Measurements from ENCODE around the gene PPP2R2B. TPM values are rescaled to one million over a fixed set of nuclear protein-coding genes. Genes with fewer than 3 reads are reported as not detected.

Gene PPP2R2B
- total and polyA plus RNA-seq, 2 donors (not counting 3 experiments of a cell fraction or from before 2014, with no cell fraction given), result not detected

- BruUV-seq (replicated peaks), result no TSS peak
- FAIRE-seq (no peak), DNase-seq (ENCODE audit: low read depth, low spot score) (no peak)
- ChIA-PET CTCF (interaction anchor here (1.9 kb wide), 1 partner anchor 294 kb away, joined by 6 read pairs; no protein-coding TSS in a partner anchor), POLR2A (no interaction called here)
- Histone ChIP-seq H3K4me3 (replicated peaks in 1 of 3; ENCODE audit: insufficient read depth in 1 of 3, low read depth in 1 of 3, low read length in 3 of 3) (no peak overlapping the region), H4K20me1 (replicated peaks; ENCODE audit: control insufficient read depth, extremely low read depth, insufficient read depth, low read length) (no peaks in the 10 kb centered on the region), H3K9ac (replicated peaks; ENCODE audit: extremely low read depth, insufficient read depth, low read length) (no peak overlapping the region), H3K9me3 (replicated peaks; ENCODE audit: control insufficient read depth, insufficient read depth, low read length) (no peaks in the 10 kb centered on the region), H3K9me1 (replicated peaks; ENCODE audit: control insufficient read depth, extremely low read depth, insufficient read depth, low read length) (no peaks in the 10 kb centered on the region), H3K4me2 (ENCODE audit: insufficient read depth, low read length) (no peak overlapping the region), H3K27ac (ENCODE audit: insufficient read depth, low read depth, low read length) (no peak overlapping the region), H3K79me2 (ENCODE audit: control insufficient read depth, insufficient read depth, low read length) (no peaks in the 10 kb centered on the region), H3K36me3 (ENCODE audit: control insufficient read depth in 2 of 2, extremely low read depth in 1 of 2, insufficient read depth in 2 of 2, low read length in 2 of 2) (no peaks in the 10 kb centered on the region), H3K4me1 (ENCODE audit: control insufficient read depth, extremely low read depth, insufficient read depth, low read length) (no peaks in the 10 kb centered on the region), H3K27me3 (ENCODE audit: control insufficient read depth in 2 of 2, insufficient read depth in 2 of 2, low read length in 2 of 2) (no peaks in the 10 kb centered on the region), H2AFZ (ENCODE audit: low read depth, low read length) (no peak overlapping the region)
- dilution Hi-C loops (cut with MboI; ENCODE audit: extremely low pct_ligation_motif_present, low sequenced_read_pairs), result no loop called here
- intact Hi-C loops (cut with micrococcal nuclease), result no loop called here
- no peak for TF ChIP-seq POLR2AphosphoS5 (IDR thresholded peaks at IDR 0.05; ENCODE audit: insufficient read depth, low read depth, low read length)
Measured at GRCh38 chr5:146671561-146672295, 206.8 kb downstream of the PPP2R2B start.

GRCh38 chr5:146669656-146670055, 208.9 kb downstream of the PPP2R2B start:
- intact Hi-C loops (cut with micrococcal nuclease) (no loop called here), dilution Hi-C loops (cut with MboI; ENCODE audit: extremely low pct_ligation_motif_present, low sequenced_read_pairs) (no loop called here)
- Histone ChIP-seq H3K9me3 (replicated peaks; ENCODE audit: control insufficient read depth, insufficient read depth, low read length) (no peaks in the 10 kb centered on the region), H3K4me1 (ENCODE audit: control insufficient read depth, extremely low read depth, insufficient read depth, low read length) (no peaks in the 10 kb centered on the region), H3K27ac (ENCODE audit: insufficient read depth, low read depth, low read length) (no peak overlapping the region), H3K9ac (replicated peaks; ENCODE audit: extremely low read depth, insufficient read depth, low read length) (no peak overlapping the region), H3K9me1 (replicated peaks; ENCODE audit: control insufficient read depth, extremely low read depth, insufficient read depth, low read length) (no peaks in the 10 kb centered on the region), H3K4me2 (ENCODE audit: insufficient read depth, low read length) (no peak overlapping the region), H2AFZ (ENCODE audit: low read depth, low read length) (no peak overlapping the region), H3K79me2 (ENCODE audit: control insufficient read depth, insufficient read depth, low read length) (no peaks in the 10 kb centered on the region), H3K27me3 (ENCODE audit: control insufficient read depth in 2 of 2, insufficient read depth in 2 of 2, low read length in 2 of 2) (no peaks in the 10 kb centered on the region), H3K4me3 (replicated peaks in 1 of 3; ENCODE audit: insufficient read depth in 1 of 3, low read depth in 1 of 3, low read length in 3 of 3) (no peak overlapping the region), H4K20me1 (replicated peaks; ENCODE audit: control insufficient read depth, extremely low read depth, insufficient read depth, low read length) (no peaks in the 10 kb centered on the region), H3K36me3 (ENCODE audit: control insufficient read depth in 2 of 2, extremely low read depth in 1 of 2, insufficient read depth in 2 of 2, low read length in 2 of 2) (no peaks in the 10 kb centered on the region)
- TF ChIP-seq FOS (IDR thresholded peaks at IDR 0.05; ENCODE audit: borderline replicate concordance, insufficient read depth, low read length) (no peak), POLR2AphosphoS5 (IDR thresholded peaks at IDR 0.05; ENCODE audit: insufficient read depth, low read depth, low read length) (no peak), POLR2A (IDR thresholded peaks at IDR 0.05; ENCODE audit: low read depth, low read length) (no peak), CTCF (IDR thresholded peaks at IDR 0.05; ENCODE audit: extremely low read depth in 1 of 2, insufficient read depth in 1 of 2, low read depth in 1 of 2, low read length in 2 of 2) (no peak), EZH2 (IDR thresholded peaks at IDR 0.05; ENCODE audit: borderline replicate concordance, low read depth, low read length, severe bottlenecking) (no peak), JUN (IDR thresholded peaks at IDR 0.05; ENCODE audit: borderline replicate concordance, insufficient read depth, insufficient read length, low read depth) (no peak), GATA2 (IDR thresholded peaks at IDR 0.05; ENCODE audit: insufficient read depth, insufficient read length, low read depth, low read length) (no peak)
- CTCF ChIA-PET, result interaction anchor here (1.2 kb wide), 1 partner anchor 296 kb away, joined by 4 read pairs; no protein-coding TSS in a partner anchor
- FAIRE-seq (no peak), DNase-seq (ENCODE audit: low read depth, low spot score) (no peak)
- no TSS peak for BruUV-seq (replicated peaks)
- POLR2A ChIA-PET, result no interaction called here
